NCI-H69 (cell line): ENCODE data around the gene SYNDIG1.

ENCODE experiments used
- DNase-seq: peaks from one replicate; lab custom pipeline; 2025; lab: John Stamatoyannopoulos, UW

SYNDIG1 gene

GRCh38 chr20:24448170-24448569 is 21.3 kb upstream of the SYNDIG1 start:
- DNase-seq: no peak

- no peak for DNase-seq
Observed at GRCh38 chr20:24449026-24449720, 20.3 kb upstream of the SYNDIG1 start.

GRCh38 chr20:24450177-24450576 is 19.3 kb upstream of the SYNDIG1 start:
- no peak for DNase-seq

GRCh38 chr20:24450624-24451376 is 18.6 kb upstream of the SYNDIG1 start:
- DNase-seq: no peak

- no peak for DNase-seq
Observed at GRCh38 chr20:24451428-24451827, 18.0 kb upstream of the SYNDIG1 start.

- DNase-seq: no peak
Observed at GRCh38 chr20:24452016-24452415, 17.4 kb upstream of the SYNDIG1 start.

GRCh38 chr20:24452498-24453127 is 16.8 kb upstream of the SYNDIG1 start:
- no peak for DNase-seq

GRCh38 chr20:24453869-24454268 is 15.6 kb upstream of the SYNDIG1 start:
- no peak for DNase-seq

- no peak for DNase-seq
Observed at GRCh38 chr20:24455081-24455480, 14.3 kb upstream of the SYNDIG1 start.

- DNase-seq: no peak
Observed at GRCh38 chr20:24456398-24456781, 13.0 kb upstream of the SYNDIG1 start.

GRCh38 chr20:24458436-24458835 is 11.0 kb upstream of the SYNDIG1 start:
- no peak for DNase-seq

GRCh38 chr20:24459733-24460132 is 9.7 kb upstream of the SYNDIG1 start:
- no peak for DNase-seq

- DNase-seq: no peak
Observed at GRCh38 chr20:24460712-24461111, 8.7 kb upstream of the SYNDIG1 start.

- DNase-seq: peak; percentile 45
Observed at GRCh38 chr20:24461848-24462247, 7.6 kb upstream of the SYNDIG1 start.

- DNase-seq: peak; percentile 13
Observed at GRCh38 chr20:24462460-24463010, 6.9 kb upstream of the SYNDIG1 start.

GRCh38 chr20:24465159-24465558 is 4.3 kb upstream of the SYNDIG1 start:
- no peak for DNase-seq

- no peak for DNase-seq
Observed at GRCh38 chr20:24465730-24466129, 3.7 kb upstream of the SYNDIG1 start.

GRCh38 chr20:24468401-24469115 is 871 bp upstream of the SYNDIG1 start:
- peak; percentile 26 for DNase-seq

GRCh38 chr20:24469894-24470745 is 691 bp downstream of the SYNDIG1 start:
- DNase-seq: peak; percentile 63

GRCh38 chr20:24470746-24471582 is 1.5 kb downstream of the SYNDIG1 start:
- peak; percentile 46 for DNase-seq
